Measurements from ENCODE around the gene JAG2.

DNA sequence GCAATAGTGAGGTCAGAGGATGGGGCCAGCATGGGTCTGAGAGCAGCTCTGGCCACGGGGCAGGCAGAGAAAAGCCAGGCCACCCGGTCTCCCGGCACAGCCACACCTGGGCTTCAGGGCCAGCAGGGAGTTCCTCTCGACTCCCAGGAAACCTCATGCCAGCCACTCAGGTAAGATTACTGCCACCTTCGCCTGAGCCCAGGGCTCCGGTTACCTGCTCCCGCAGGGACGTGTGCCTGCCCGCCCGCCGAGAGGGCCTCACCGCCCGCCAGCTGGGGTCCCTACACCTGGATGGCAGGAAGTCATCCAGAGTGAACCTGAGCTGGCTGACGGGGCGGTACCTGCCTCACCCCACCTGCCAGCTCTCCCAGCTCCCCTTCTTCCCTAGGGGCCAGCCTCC lies 7.3 kb downstream of the JAG2 start:
- TF ChIP-seq, protein P1, sequence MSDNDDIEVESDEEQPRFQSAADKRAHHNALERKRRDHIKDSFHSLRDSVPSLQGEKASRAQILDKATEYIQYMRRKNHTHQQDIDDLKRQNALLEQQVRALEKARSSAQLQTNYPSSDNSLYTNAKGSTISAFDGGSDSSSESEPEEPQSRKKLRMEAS (CRISPR knock-in tag; IDR thresholded peaks at IDR 0.05), result no peak
- TF ChIP-seq NFATC4 (CRISPR knock-in tag; IDR thresholded peaks at IDR 0.05) (no peak), JUN (CRISPR knock-in tag; IDR thresholded peaks at IDR 0.05) (no peak)
- TF ChIP-seq, protein P2, sequence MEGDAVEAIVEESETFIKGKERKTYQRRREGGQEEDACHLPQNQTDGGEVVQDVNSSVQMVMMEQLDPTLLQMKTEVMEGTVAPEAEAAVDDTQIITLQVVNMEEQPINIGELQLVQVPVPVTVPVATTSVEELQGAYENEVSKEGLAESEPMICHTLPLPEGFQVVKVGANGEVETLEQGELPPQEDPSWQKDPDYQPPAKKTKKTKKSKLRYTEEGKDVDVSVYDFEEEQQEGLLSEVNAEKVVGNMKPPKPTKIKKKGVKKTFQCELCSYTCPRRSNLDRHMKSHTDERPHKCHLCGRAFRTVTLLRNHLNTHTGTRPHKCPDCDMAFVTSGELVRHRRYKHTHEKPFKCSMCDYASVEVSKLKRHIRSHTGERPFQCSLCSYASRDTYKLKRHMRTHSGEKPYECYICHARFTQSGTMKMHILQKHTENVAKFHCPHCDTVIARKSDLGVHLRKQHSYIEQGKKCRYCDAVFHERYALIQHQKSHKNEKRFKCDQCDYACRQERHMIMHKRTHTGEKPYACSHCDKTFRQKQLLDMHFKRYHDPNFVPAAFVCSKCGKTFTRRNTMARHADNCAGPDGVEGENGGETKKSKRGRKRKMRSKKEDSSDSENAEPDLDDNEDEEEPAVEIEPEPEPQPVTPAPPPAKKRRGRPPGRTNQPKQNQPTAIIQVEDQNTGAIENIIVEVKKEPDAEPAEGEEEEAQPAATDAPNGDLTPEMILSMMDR (IDR thresholded peaks at IDR 0.05), result no peak

Measured in WTC11 (cell line).